ENCODE measurements around the gene EIF3L. TPM values are rescaled to one million over a fixed set of nuclear protein-coding genes. Genes with fewer than 3 reads are reported as not detected.

Gene EIF3L
- total and polyA plus RNA-seq, 10 of the 15 experiments (the other 5 are each of a cell fraction or from before 2014, with no cell fraction given), result 294 to 1,037 (median 618) TPM

DNA sequence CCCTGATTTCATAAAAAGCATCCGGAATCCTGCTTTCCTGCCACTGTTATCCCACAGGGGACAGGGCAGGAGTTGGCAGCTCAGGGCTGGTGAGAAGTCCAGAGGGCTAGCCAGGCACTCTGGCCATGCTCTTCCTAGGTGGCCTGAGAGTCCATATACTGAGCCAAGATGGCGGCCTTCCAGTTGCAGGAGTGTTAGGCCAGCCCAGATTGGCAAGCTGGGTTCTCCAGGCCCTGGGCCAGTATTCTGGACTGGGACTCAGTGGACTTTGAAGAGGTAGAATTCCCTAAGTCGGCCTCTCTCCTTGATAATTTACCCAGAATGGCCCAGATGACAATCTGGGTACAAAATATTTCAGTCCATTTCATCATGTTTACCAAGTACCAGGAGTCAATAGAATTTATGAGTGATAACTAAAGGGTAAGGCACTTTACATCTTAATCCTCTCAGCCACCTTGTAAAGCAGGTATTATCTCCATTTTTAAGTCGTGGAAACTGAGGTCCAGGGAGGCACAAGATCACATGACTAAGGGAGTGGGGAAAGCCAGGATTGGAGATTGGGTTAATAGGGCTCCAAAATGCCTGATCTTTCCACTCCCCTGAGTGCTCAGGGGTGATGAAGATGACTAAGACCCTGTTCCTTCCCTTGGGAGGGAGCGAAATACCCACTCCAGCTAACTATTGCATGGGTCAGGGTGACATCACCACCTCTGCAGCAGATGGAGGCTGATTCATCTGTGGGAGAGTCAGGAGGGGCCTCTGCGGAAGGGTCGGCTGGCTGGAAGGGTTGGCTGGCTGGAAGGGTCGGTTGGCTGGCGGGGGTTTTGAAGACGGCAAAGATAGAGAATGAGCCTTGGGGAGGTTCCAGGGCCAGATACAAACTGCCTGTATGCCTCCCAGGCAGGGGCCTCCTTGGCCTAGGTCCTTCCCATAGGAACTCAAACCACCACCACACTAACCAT lies 55.6 kb downstream of the EIF3L start:
- intact Hi-C loops (cut with micrococcal nuclease; ENCODE audit: unreplicated experiment) (loop anchor here (5.0 kb wide), 1 partner anchor 62 kb away; no protein-coding TSS in a partner anchor), in situ Hi-C loops (cut with MboI) (no loop called here)
- WGBS (ENCODE audit: insufficient coverage, insufficient replicate concordance, low lambda C conversion rate, missing lambda C conversion rate), result 85% methylated on average over 10 of the region's 10 CpGs
- ChIA-PET POLR2A (interaction anchor here (0.9 to 2.8 kb wide), 3 partner anchors 8 to 56 kb away, joined by 3 to 16 read pairs (median 4); partner anchors contain the start of gene EIF3L), CTCF (interaction anchor here (0.7 to 2.3 kb wide), 8 partner anchors 8 to 623 kb away, joined by 3 to 19 read pairs (median 6); partner anchors contain the start of genes C22orf23, CYTH4 and POLR2F), RAD21 (ENCODE audit: unreplicated experiment) (interaction anchor here (1.6 kb wide), 1 partner anchor 8 kb away, joined by 9 read pairs; no protein-coding TSS in a partner anchor), SMC1A (ENCODE audit: uncharacterized antibody, unreplicated experiment) (interaction anchor here (1.6 to 1.9 kb wide), 2 partner anchors 8 to 61 kb away, joined by 3 to 11 read pairs; no protein-coding TSS in a partner anchor)
- H3K79me2 ChIP-seq (ENCODE audit: control insufficient read depth, insufficient read depth, low read length), result peaks cover 2% of the 10 kb centered on the region; the same call in 1 of the 2 replicates
- FAIRE-seq (no peak), ATAC-seq (no peak), DNase-seq (ENCODE audit: low read depth, low spot score) (no peak)
- H3K4me3 ChIP-seq, result no peak overlapping the region; the same call in 1 of the 2 replicates
- no peaks in the 10 kb centered on the region for H3K4me1 ChIP-seq (ENCODE audit: control insufficient read depth, insufficient read depth, low read length)
- H3K9me3 ChIP-seq (replicated peaks; ENCODE audit: control insufficient read depth, insufficient read depth, low read length), result no peaks in the 10 kb centered on the region
- no TSS peak for BruUV-seq (replicated peaks)
- peak overlapping the region; percentile 95 for H3K4me2 ChIP-seq (ENCODE audit: control insufficient read depth, insufficient read depth)
- H3K9ac ChIP-seq (ENCODE audit: control insufficient read depth, insufficient read depth, low read length), result peak overlapping the region; percentile 61; the same call in 1 of the 2 replicates
- TF ChIP-seq HSF1 (IDR thresholded peaks at IDR 0.05; ENCODE audit: low read depth, low read length), result no peak
- TF ChIP-seq BCL11A (IDR thresholded peaks at IDR 0.05; ENCODE audit: low read depth, low read length), result no peak
- TF ChIP-seq IKZF2 (IDR thresholded peaks at IDR 0.05), result 0 out of 4 replicates have a peak, but pooled peaks of 1 of the 2 experiments have one; percentile 14
- no peaks in the 10 kb centered on the region for H3K36me3 ChIP-seq (ENCODE audit: control insufficient read depth in 2 of 2, insufficient read depth in 2 of 2, low read length in 1 of 2)
- no peaks in the 10 kb centered on the region for H3K27me3 ChIP-seq (replicated peaks in 1 of 2; ENCODE audit: control insufficient read depth in 2 of 2, insufficient read depth in 2 of 2, low read length in 1 of 2)
- no peaks in the 10 kb centered on the region for H4K20me1 ChIP-seq (ENCODE audit: control insufficient read depth, insufficient read depth)
- H3K27ac ChIP-seq (ENCODE audit: control insufficient read depth, insufficient read depth), result no peak overlapping the region
- H2AFZ ChIP-seq (ENCODE audit: control insufficient read depth, low read depth, low read length), result peak overlapping the region; percentile 73; the same call in 1 of the 2 replicates
